Tibial artery (tissue), 4 donors: Measurements from ENCODE around the gene RAB11FIP5.

Experiments
- DNase-seq, 2 donors: peaks; one replicate each; pipeline ENCODE4 v3.0.0-alpha.2; 2019
- H3K27ac ChIP-seq, 2 donors: fragments of 200-600 bp; sonication (generic) in 1 of 2; 1 replicate in 1 of 2; 2 replicates in 1 of 2; pipeline ENCODE4 v1.5.1; 2018 to 2019; ENCODE audit warnings: mild to moderate bottlenecking in 1 of 2
- H3K27me3 ChIP-seq, 2 donors: fragments of 200-600 bp; sonication (generic) in 1 of 2; one replicate each; pipeline versions ENCODE4 v1.5.1 to v1.6.0; 2016 to 2019
- H3K36me3 ChIP-seq, 3 donors: fragments of 200-600 bp; sonication (generic) in 2 of 3; one replicate each; pipeline ENCODE4 v1.5.1; 2016 to 2019; ENCODE audit warnings: mild to moderate bottlenecking in 2 of 3
- H3K4me1 ChIP-seq, 4 donors: fragments of 200-600 bp; sonication (generic) in 2 of 4; 1 replicate in 3 of 4; 2 replicates in 1 of 4; pipeline ENCODE4 v1.5.1; 2016 to 2019
- H3K4me3 ChIP-seq, 2 donors: fragments of 200-600 bp; sonication (generic) in 1 of 2; 1 replicate in 1 of 2; 2 replicates in 1 of 2; pipeline ENCODE4 v1.5.1; 2018 to 2019; ENCODE audit warnings: mild to moderate bottlenecking in 2 of 2
- H3K9me3 ChIP-seq, 3 donors: fragments of 200-600 bp; sonication (generic) in 1 of 3; one replicate each; pipeline ENCODE4 v1.5.1; 2016 to 2019
- CTCF ChIP-seq, 2 experiments: fragments of 200-600 bp in 1 of 2; fragments of 450-650 bp in 1 of 2; IDR thresholded peaks; one replicate each; pipeline ENCODE4 v1.5.1; 2017 to 2019; ENCODE audit warnings: antibody characterized with exemption in 2 of 2, mild to moderate bottlenecking in 1 of 2, moderate library complexity in 1 of 2
- intact Hi-C: fragments of 100-400 bp; cut with DNase I; formaldehyde crosslinking; loops from one replicate; pipeline ENCODE4 v1.15.0; 2023; ENCODE audit warnings: low total_unique reads

Gene RAB11FIP5

GRCh38 chr2:73112913-73113854 lies at the start of gene RAB11FIP5:
TSS of gene RAB11FIP5 (minus strand) at chr2:73112948. CDS start at chr2:73112777, 171 bp downstream.
- peak; percentile 71 to 86 for DNase-seq
- Histone ChIP-seq H3K27me3 (no peaks in the 10 kb centered on the region), H3K36me3 (no peaks in the 10 kb centered on the region), H3K4me3 (peak within 1 kb of the TSS; percentile 83 to 90), H3K4me1 (peaks cover 0 to 31% (median 23%) of the 10 kb centered on the region in 4 donors), H3K27ac (peak within 1 kb of the TSS; percentile 82 to 89), H3K9me3 (no peaks in the 10 kb centered on the region)
- peak; percentile 4 to 7 for TF ChIP-seq CTCF (IDR thresholded peaks at IDR 0.05)
- intact Hi-C loops: loop anchor here (2.0 kb wide), 1 partner anchor 42 kb away; the partner anchor contains the start of gene SFXN5

GRCh38 chr2:73156539-73157124 lies 43.9 kb upstream of the RAB11FIP5 start:
- intact Hi-C loops: loop anchor here (2.0 to 5.0 kb wide), 2 partner anchors 70 to 164 kb away; no protein-coding TSS in a partner anchor
- peak; percentile 44 to 71 for DNase-seq
- H3K4me3 ChIP-seq: no peak overlapping the region

GRCh38 chr2:73142937-73143336 lies 30.2 kb upstream of the RAB11FIP5 start:
- peaks cover 0 to 4% of the 10 kb centered on the region in 2 donors for H3K27me3 ChIP-seq
- DNase-seq: no peak
- no peaks in the 10 kb centered on the region for H3K9me3 ChIP-seq
- TF ChIP-seq CTCF (IDR thresholded peaks at IDR 0.05): no peak
- no peak overlapping the region for H3K27ac ChIP-seq
- no peak overlapping the region for H3K4me3 ChIP-seq
- no peaks in the 10 kb centered on the region for H3K4me1 ChIP-seq
- intact Hi-C loops: no loop called here
- no peaks in the 10 kb centered on the region for H3K36me3 ChIP-seq

More at GRCh38 chr2:73156539-73157124, 43.9 kb upstream of the RAB11FIP5 start:
- Histone ChIP-seq H3K27ac (no peak overlapping the region), H3K9me3 (no peaks in the 10 kb centered on the region), H3K4me1 (peaks cover 0 to 8% (median 7%) of the 10 kb centered on the region in 4 donors), H3K36me3 (no peaks in the 10 kb centered on the region), H3K27me3 (peaks cover 0 to 23% of the 10 kb centered on the region in 2 donors)
- TF ChIP-seq CTCF (IDR thresholded peaks at IDR 0.05): peak; percentile 60 to 78

GRCh38 chr2:73141896-73142295 lies 29.1 kb upstream of the RAB11FIP5 start:
- Histone ChIP-seq H3K27ac (no peak overlapping the region), H3K4me3 (no peak overlapping the region), H3K4me1 (no peaks in the 10 kb centered on the region), H3K9me3 (no peaks in the 10 kb centered on the region), H3K27me3 (peaks cover 0 to 4% of the 10 kb centered on the region in 2 donors), H3K36me3 (no peaks in the 10 kb centered on the region)
- intact Hi-C loops: no loop called here
- no peak for TF ChIP-seq CTCF (IDR thresholded peaks at IDR 0.05)
- DNase-seq: no peak

- TF ChIP-seq CTCF (IDR thresholded peaks at IDR 0.05): no peak
- no peak for DNase-seq
- no peaks in the 10 kb centered on the region for H3K27me3 ChIP-seq
- intact Hi-C loops: no loop called here
- no peaks in the 10 kb centered on the region for H3K36me3 ChIP-seq
- H3K4me3 ChIP-seq: no peak overlapping the region
- H3K4me1 ChIP-seq: no peaks in the 10 kb centered on the region
- no peak overlapping the region for H3K27ac ChIP-seq
- no peaks in the 10 kb centered on the region for H3K9me3 ChIP-seq
These were observed 22.5 kb upstream of the RAB11FIP5 start for GRCh38 chr2:73135236-73135635.
